Measurements from ENCODE around the gene PPP2CA. TPM values are rescaled to one million over a fixed set of nuclear protein-coding genes. Genes with fewer than 3 reads are reported as not detected.

The PPP2CA gene
- total RNA-seq, 1 donor from 2014 or later = 162 TPM

GRCh38 chr5:134207696-134208095, 18.2 kb downstream of the PPP2CA start:
- no peak for DNase-seq (ENCODE audit: low read depth)
- no peak for TF ChIP-seq CTCF (conservative IDR thresholded peaks at IDR 0.05; ENCODE audit: low read depth, low read length)
- no peak overlapping the region for H3K4me3 ChIP-seq (ENCODE audit: low read depth, low read length)

GRCh38 chr5:134206627-134207160, 19.2 kb downstream of the PPP2CA start:
- TF ChIP-seq CTCF (conservative IDR thresholded peaks at IDR 0.05; ENCODE audit: low read depth, low read length) = no peak
- DNase-seq (ENCODE audit: low read depth) = no peak
- no peak overlapping the region for H3K4me3 ChIP-seq (ENCODE audit: low read depth, low read length)

GRCh38 chr5:134204575-134204974, 21.3 kb downstream of the PPP2CA start:
- H3K4me3 ChIP-seq (ENCODE audit: low read depth, low read length) = no peak overlapping the region
- DNase-seq (ENCODE audit: low read depth) = no peak
- no peak for TF ChIP-seq CTCF (conservative IDR thresholded peaks at IDR 0.05; ENCODE audit: low read depth, low read length)

- DNase-seq (ENCODE audit: low read depth) = no peak
- no peak for TF ChIP-seq CTCF (conservative IDR thresholded peaks at IDR 0.05; ENCODE audit: low read depth, low read length)
- no peak overlapping the region for H3K4me3 ChIP-seq (ENCODE audit: low read depth, low read length)
These were observed 22.2 kb downstream of the PPP2CA start for GRCh38 chr5:134203630-134204029.

GRCh38 chr5:134195666-134196065, 30.2 kb downstream of the PPP2CA start:
- no peak overlapping the region for H3K4me3 ChIP-seq (ENCODE audit: low read depth, low read length)
- DNase-seq (ENCODE audit: low read depth) = no peak
- no peak for TF ChIP-seq CTCF (conservative IDR thresholded peaks at IDR 0.05; ENCODE audit: low read depth, low read length)

GRCh38 chr5:134189031-134189430, 36.8 kb downstream of the PPP2CA start:
- no peak overlapping the region for H3K4me3 ChIP-seq (ENCODE audit: low read depth, low read length)
- no peak for DNase-seq (ENCODE audit: low read depth)
- no peak for TF ChIP-seq CTCF (conservative IDR thresholded peaks at IDR 0.05; ENCODE audit: low read depth, low read length)

- no peak overlapping the region for H3K4me3 ChIP-seq (ENCODE audit: low read depth, low read length)
- no peak for DNase-seq (ENCODE audit: low read depth)
- TF ChIP-seq CTCF (conservative IDR thresholded peaks at IDR 0.05; ENCODE audit: low read depth, low read length) = no peak
These were observed 37.8 kb downstream of the PPP2CA start for GRCh38 chr5:134188092-134188491.

Measured in epithelial cell of proximal tubule (primary cell).